Loucy (cell line): ENCODE data around the gene CISD1.

ENCODE experiments used
- EZH2phosphoT487 ChIP-seq: fragments of 200-600 bp; IDR thresholded peaks from 2 replicates; pipeline ENCODE4 v1.6.1; 2018; ENCODE audit warnings: antibody characterized with exemption, mild to moderate bottlenecking, moderate library complexity, borderline replicate concordance
- TF ChIP-seq, protein P1 (sequence below): fragments of 200-600 bp; sonication (generic); conservative IDR thresholded peaks from 2 replicates; pipeline ENCODE4 v1.5.1; 2014; ENCODE audit warnings: mild to moderate bottlenecking, antibody characterized with exemption, low read length

DNA sequence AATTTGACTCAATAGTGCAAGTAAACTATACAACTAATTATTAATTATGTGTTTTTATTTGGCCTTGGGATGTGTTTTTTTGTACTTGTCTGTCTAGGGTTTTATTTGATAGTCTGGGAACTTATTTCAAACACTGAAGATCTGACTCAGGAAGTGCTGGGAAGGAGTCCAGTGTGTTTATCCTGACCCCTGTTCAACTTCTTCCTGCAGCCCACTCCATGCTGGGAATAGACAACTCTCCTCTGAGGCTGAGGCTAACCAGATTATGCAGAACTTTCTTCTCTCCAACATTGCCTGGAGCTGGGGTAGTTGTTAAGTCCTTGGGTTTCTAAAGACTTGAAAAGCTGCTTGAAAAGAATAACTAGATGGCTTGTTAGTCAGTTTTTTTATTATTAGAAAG lies 6.9 kb downstream of the CISD1 start:
- TF ChIP-seq, protein P1, sequence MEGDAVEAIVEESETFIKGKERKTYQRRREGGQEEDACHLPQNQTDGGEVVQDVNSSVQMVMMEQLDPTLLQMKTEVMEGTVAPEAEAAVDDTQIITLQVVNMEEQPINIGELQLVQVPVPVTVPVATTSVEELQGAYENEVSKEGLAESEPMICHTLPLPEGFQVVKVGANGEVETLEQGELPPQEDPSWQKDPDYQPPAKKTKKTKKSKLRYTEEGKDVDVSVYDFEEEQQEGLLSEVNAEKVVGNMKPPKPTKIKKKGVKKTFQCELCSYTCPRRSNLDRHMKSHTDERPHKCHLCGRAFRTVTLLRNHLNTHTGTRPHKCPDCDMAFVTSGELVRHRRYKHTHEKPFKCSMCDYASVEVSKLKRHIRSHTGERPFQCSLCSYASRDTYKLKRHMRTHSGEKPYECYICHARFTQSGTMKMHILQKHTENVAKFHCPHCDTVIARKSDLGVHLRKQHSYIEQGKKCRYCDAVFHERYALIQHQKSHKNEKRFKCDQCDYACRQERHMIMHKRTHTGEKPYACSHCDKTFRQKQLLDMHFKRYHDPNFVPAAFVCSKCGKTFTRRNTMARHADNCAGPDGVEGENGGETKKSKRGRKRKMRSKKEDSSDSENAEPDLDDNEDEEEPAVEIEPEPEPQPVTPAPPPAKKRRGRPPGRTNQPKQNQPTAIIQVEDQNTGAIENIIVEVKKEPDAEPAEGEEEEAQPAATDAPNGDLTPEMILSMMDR, result no peak
- no peak for TF ChIP-seq EZH2phosphoT487
